ENCODE results near the gene LSAMP. TPM values are rescaled to one million over a fixed set of nuclear protein-coding genes. Genes with fewer than 3 reads are reported as not detected.

Gene LSAMP
- total and polyA plus RNA-seq, 2 of the 8 experiments (the other 6 are each of a cell fraction or from before 2014, with no cell fraction given): 1.8 to 5.7 TPM

DNA sequence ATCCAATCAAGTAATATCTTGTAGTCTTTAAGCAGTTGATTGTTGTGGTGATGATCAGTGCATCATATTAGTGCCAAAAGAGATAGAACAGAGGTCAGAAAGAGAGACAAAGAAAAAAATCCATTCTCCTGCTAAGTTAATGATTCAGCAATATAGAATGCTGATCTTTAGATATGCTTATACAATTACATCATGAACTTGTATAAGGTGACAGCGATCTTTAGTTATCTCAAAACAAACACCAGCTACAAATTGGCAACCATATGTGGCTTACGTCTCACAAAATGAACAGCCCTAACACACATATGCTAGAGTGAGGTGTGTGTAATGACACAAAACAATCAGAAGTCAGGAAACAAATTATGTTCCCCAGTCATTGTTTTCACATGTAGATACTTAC lies 12.5 kb downstream of the LSAMP start:
- Histone ChIP-seq H3K18ac (ENCODE audit: extremely low read depth, low read length) (no peak overlapping the region), H2BK15ac (ENCODE audit: low read length) (no peak overlapping the region), H2AFZ (ENCODE audit: low read length) (no peak overlapping the region), H2BK120ac (replicated peaks; ENCODE audit: low read depth, low read length) (no peak overlapping the region), H2BK20ac (ENCODE audit: low read length) (no peak overlapping the region), H3K79me1 (ENCODE audit: low read depth, low read length) (no peaks in the 10 kb centered on the region), H3K23me2 (ENCODE audit: low read depth, low read length) (no peaks in the 10 kb centered on the region), H4K8ac (ENCODE audit: extremely low read depth, insufficient read depth, low read length) (no peak overlapping the region), H4K91ac (replicated peaks; ENCODE audit: insufficient read length, low read length) (no peak overlapping the region), H2BK5ac (ENCODE audit: low read depth, low read length) (no peak overlapping the region), H4K20me1 (replicated peaks in 1 of 2; ENCODE audit: control insufficient read depth in 1 of 2, insufficient read depth in 2 of 2, low read length in 2 of 2) (no peaks in the 10 kb centered on the region), H3K9ac (replicated peaks in 1 of 4; ENCODE audit: extremely low read depth in 1 of 4, low read depth in 3 of 4, low read length in 3 of 4) (no peak overlapping the region), H3K14ac (ENCODE audit: insufficient read length) (no peak overlapping the region), H3K23ac (ENCODE audit: insufficient read length) (no peak overlapping the region), H3K4me2 (ENCODE audit: insufficient read depth in 1 of 2, low read depth in 2 of 2, low read length in 2 of 2) (no peak overlapping the region), H3K9me3 (ENCODE audit: insufficient read depth in 2 of 2, low read depth in 1 of 2, low read length in 1 of 2) (no peaks in the 10 kb centered on the region), H4K5ac (ENCODE audit: insufficient read length, low read depth, low read length) (no peak overlapping the region), H3K4ac (replicated peaks; ENCODE audit: insufficient read length, low read depth, low read length) (no peak overlapping the region), H3K56ac (replicated peaks; ENCODE audit: insufficient read length, low read depth, low read length) (no peak overlapping the region), H2AK5ac (ENCODE audit: low read depth, low read length) (no peak overlapping the region), H3K27ac (ENCODE audit: low read depth, low read length) (no peak overlapping the region), H3K4me3 (ENCODE audit: extremely low read depth in 1 of 4, insufficient read depth in 2 of 4, low read depth in 3 of 4, low read length in 4 of 4) (no peak overlapping the region), H3K36me3 (ENCODE audit: control insufficient read depth in 2 of 4, insufficient read depth in 4 of 4, low read length in 3 of 4) (no peaks in the 10 kb centered on the region), H2BK12ac (ENCODE audit: low read depth, low read length) (no peak overlapping the region), H3K4me1 (replicated peaks in 1 of 4; ENCODE audit: control insufficient read depth in 3 of 4, insufficient read depth in 4 of 4, low read length in 3 of 4) (no peaks in the 10 kb centered on the region; a peak in 1 of 7 replicates), H3K79me2 (ENCODE audit: control insufficient read depth in 1 of 2, insufficient read depth in 2 of 2, low read length in 2 of 2) (no peaks in the 10 kb centered on the region), H3K27me3 (replicated peaks in 1 of 4; ENCODE audit: control insufficient read depth in 3 of 4, extremely low read depth in 1 of 4, insufficient read depth in 3 of 4, low read length in 3 of 4) (no peaks in the 10 kb centered on the region)
- ChIA-PET POLR2A (ENCODE audit: partially characterized antibody) (no interaction called here), CTCF (ENCODE audit: partially characterized antibody) (interaction anchor here (2.2 to 2.4 kb wide), 2 partner anchors 10 to 12 kb away, joined by 7 to 8 read pairs; partner anchors contain the start of gene LSAMP)
- no peak for DNase-seq (ENCODE audit: low read depth in 1 of 2, low spot score in 2 of 2)
- WGBS, 2 experiments (ENCODE audit: extremely low coverage in 1 of 2, insufficient coverage in 1 of 2, insufficient read length in 1 of 2, insufficient replicate concordance in 2 of 2, low coverage in 1 of 2, low lambda C conversion rate in 2 of 2, missing lambda C conversion rate in 1 of 2): 76% methylated on average over 2 of the region's 2 CpGs; no CpG with 5 or more reads in 1 of the 2 experiments
- no peak for TF ChIP-seq CBX5 (IDR thresholded peaks at IDR 0.05; ENCODE audit: low read depth, low read length)
- no peak for TF ChIP-seq TAF1 (IDR thresholded peaks at IDR 0.05; ENCODE audit: low read depth, low read length)
- TF ChIP-seq HDAC2 (IDR thresholded peaks at IDR 0.05; ENCODE audit: borderline replicate concordance in 1 of 2, low read depth in 2 of 2, low read length in 2 of 2): no peak
- TF ChIP-seq GTF2F1 (IDR thresholded peaks at IDR 0.05; ENCODE audit: borderline replicate concordance, low read depth, low read length): no peak
- no peak for TF ChIP-seq RFX5 (IDR thresholded peaks at IDR 0.05; ENCODE audit: borderline replicate concordance, low read depth, low read length)
- TF ChIP-seq SIRT6 (IDR thresholded peaks at IDR 0.05; ENCODE audit: low read length): no peak
- no peak for TF ChIP-seq CREB1 (IDR thresholded peaks at IDR 0.05)
- no peak for TF ChIP-seq GABPA (IDR thresholded peaks at IDR 0.05; ENCODE audit: borderline replicate concordance, insufficient read depth, low read length)
- no peak for TF ChIP-seq CHD1 (IDR thresholded peaks at IDR 0.05; ENCODE audit: low read depth, low read length)
- TF ChIP-seq ASH2L (IDR thresholded peaks at IDR 0.05; ENCODE audit: low read length): no peak
- no peak for FAIRE-seq

All from H1 (cell line).